Measurements from ENCODE around the gene CA11. TPM values are rescaled to one million over a fixed set of nuclear protein-coding genes. Genes with fewer than 3 reads are reported as not detected.

The CA11 gene
- total and polyA plus RNA-seq, 9 of the 15 experiments (the other 6 are each of a cell fraction or from before 2014, with no cell fraction given) = 2.9 to 19.9 (median 8.3) TPM

DNA sequence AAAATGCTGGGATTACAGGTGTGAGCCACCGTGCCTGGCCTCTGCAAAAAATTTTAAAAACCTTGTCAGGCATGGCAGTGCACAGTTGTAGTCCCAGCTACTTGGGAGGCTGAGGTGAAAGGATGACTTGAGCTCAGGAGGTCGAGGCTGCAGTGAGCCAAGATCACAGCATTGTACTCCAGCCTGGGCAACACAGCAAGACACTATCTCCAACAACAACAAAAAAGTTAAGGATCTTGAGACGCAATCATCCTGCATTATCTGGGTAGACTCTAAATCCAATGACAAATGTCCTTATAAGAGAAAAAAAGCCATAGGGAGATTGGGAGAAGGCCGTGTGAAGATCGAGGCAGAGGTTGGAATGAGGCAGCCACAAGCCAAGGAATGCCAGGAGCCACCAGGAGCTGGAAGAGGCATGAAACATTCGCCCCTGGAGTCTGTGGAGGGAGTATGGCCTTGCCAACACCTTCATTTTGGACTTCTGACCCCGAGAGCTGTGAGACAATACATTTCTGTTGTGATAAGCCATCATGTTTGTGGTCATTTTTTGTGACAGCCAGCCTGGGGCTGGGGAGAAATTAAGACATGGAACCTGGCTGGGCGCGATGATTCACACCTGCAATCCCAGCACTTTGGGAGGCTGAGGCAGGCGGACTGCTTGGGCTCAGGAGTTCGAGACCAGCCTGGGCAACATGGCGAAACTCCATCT is 5.1 kb upstream of the CA11 start (continued):
- no peak for TF ChIP-seq SUPT5H (IDR thresholded peaks at IDR 0.05)
- TF ChIP-seq KDM5B (IDR thresholded peaks at IDR 0.05; ENCODE audit: insufficient replicate concordance, low read depth, low read length) = no peak
- no peak for TF ChIP-seq CBX8 (IDR thresholded peaks at IDR 0.05; ENCODE audit: borderline replicate concordance, extremely low read depth, low read depth, low read length, poor library complexity, severe bottlenecking)
- no peak for TF ChIP-seq SP2 (IDR thresholded peaks at IDR 0.05; ENCODE audit: extremely low read depth, low read depth, low read length, poor library complexity, severe bottlenecking)
- TF ChIP-seq BCOR (IDR thresholded peaks at IDR 0.05) = peak; percentile 84
- no peak for TF ChIP-seq ZBTB9 (CRISPR knock-in tag; IDR thresholded peaks at IDR 0.05)
- 0 out of 2 replicates have a peak, but pooled peaks have one; percentile 8 for TF ChIP-seq CBFA2T3 (IDR thresholded peaks at IDR 0.05)
- TF ChIP-seq ZNF780A (CRISPR knock-in tag; IDR thresholded peaks at IDR 0.05) = no peak
- TF ChIP-seq, protein P1, sequence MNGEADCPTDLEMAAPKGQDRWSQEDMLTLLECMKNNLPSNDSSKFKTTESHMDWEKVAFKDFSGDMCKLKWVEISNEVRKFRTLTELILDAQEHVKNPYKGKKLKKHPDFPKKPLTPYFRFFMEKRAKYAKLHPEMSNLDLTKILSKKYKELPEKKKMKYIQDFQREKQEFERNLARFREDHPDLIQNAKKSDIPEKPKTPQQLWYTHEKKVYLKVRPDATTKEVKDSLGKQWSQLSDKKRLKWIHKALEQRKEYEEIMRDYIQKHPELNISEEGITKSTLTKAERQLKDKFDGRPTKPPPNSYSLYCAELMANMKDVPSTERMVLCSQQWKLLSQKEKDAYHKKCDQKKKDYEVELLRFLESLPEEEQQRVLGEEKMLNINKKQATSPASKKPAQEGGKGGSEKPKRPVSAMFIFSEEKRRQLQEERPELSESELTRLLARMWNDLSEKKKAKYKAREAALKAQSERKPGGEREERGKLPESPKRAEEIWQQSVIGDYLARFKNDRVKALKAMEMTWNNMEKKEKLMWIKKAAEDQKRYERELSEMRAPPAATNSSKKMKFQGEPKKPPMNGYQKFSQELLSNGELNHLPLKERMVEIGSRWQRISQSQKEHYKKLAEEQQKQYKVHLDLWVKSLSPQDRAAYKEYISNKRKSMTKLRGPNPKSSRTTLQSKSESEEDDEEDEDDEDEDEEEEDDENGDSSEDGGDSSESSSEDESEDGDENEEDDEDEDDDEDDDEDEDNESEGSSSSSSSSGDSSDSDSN (IDR thresholded peaks at IDR 0.05; ENCODE audit: borderline replicate concordance in 1 of 2, low read depth in 2 of 2, low read length in 2 of 2) = no peak
- TF ChIP-seq ZFX (CRISPR knock-in tag; IDR thresholded peaks at IDR 0.05) = peak; percentile 23; the same call in 1 of the 2 replicates
- no peak for TF ChIP-seq COPS2 (conservative IDR thresholded peaks at IDR 0.05)
- TF ChIP-seq BRCA1 (IDR thresholded peaks at IDR 0.05) = no peak
- no peak for TF ChIP-seq BRCA1 (CRISPR knock-in tag; IDR thresholded peaks at IDR 0.05)
- TF ChIP-seq MCM3 (IDR thresholded peaks at IDR 0.05) = no peak
- no peak for TF ChIP-seq ZNF124 (CRISPR knock-in tag; IDR thresholded peaks at IDR 0.05)
- TF ChIP-seq FOSL1 (tag; conservative IDR thresholded peaks at IDR 0.05) = no peak
- no peak for TF ChIP-seq ZNF24 (IDR thresholded peaks at IDR 0.05)
- TF ChIP-seq ZKSCAN3 (CRISPR knock-in tag; IDR thresholded peaks at IDR 0.05) = no peak
- TF ChIP-seq ZNF592 (IDR thresholded peaks at IDR 0.05) = no peak
- no peak for TF ChIP-seq NUFIP1 (IDR thresholded peaks at IDR 0.05; ENCODE audit: partially characterized antibody)
- peak; percentile 39; the same call in 1 of the 2 replicates for TF ChIP-seq SOX6 (IDR thresholded peaks at IDR 0.05)
- 0 out of 2 replicates have a peak, but pooled peaks have one; percentile 5 for TF ChIP-seq ZNF384 (IDR thresholded peaks at IDR 0.05; ENCODE audit: low read depth, low read length)
- no peak for TF ChIP-seq CAMTA2 (CRISPR knock-in tag; conservative IDR thresholded peaks at IDR 0.05)
- TF ChIP-seq HMG20B (CRISPR knock-in tag; IDR thresholded peaks at IDR 0.05) = no peak

Data from K562 (cell line).